ENCODE measurements around the gene BICRAL.

The BICRAL gene

DNA sequence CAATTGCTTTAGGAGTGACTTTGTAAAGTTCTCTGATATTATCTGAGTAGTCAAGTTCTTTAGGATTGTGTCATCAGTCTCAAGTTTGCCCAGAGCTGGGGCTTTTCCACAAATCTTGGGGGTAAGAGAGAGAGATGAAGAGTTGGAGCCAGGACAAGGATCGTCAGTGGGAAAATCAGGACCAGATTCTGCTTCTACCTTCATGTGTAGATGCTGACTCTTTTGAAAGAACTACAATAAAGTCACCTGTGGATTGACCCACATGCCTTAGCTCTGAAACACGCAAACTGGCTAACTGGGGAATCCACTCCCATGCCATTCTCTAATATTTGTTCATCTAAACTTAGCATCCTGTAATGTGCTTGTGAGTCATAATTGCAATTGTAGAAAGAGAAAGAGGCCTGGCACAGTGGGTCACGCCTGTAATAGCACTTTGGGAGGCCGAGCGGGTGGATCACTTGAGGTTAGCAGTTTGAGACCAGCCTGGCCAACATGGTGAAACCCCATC is 15.6 kb upstream of the BICRAL start:
- TF ChIP-seq SIN3A (IDR thresholded peaks at IDR 0.05; ENCODE audit: borderline replicate concordance, insufficient read depth, low read length) = no peak
- no peak for TF ChIP-seq REST (IDR thresholded peaks at IDR 0.05; ENCODE audit: insufficient read depth in 1 of 2, low read depth in 2 of 2, low read length in 2 of 2)
- no peak for TF ChIP-seq POLR2AphosphoS5 (IDR thresholded peaks at IDR 0.05; ENCODE audit: low read depth, low read length)
- TF ChIP-seq FOXP2 (optimal IDR thresholded peaks at IDR 0.05; ENCODE audit: borderline replicate concordance, extremely low read depth, extremely low read length, insufficient read depth) = no peak
- no peak for TF ChIP-seq TAF1 (IDR thresholded peaks at IDR 0.05; ENCODE audit: borderline replicate concordance, insufficient read depth, low read length)

- no peak for TF ChIP-seq TAF1 (IDR thresholded peaks at IDR 0.05; ENCODE audit: borderline replicate concordance, insufficient read depth, low read length)
- TF ChIP-seq REST (IDR thresholded peaks at IDR 0.05; ENCODE audit: insufficient read depth in 1 of 2, low read depth in 2 of 2, low read length in 2 of 2) = no peak
- TF ChIP-seq POLR2AphosphoS5 (IDR thresholded peaks at IDR 0.05; ENCODE audit: low read depth, low read length) = no peak
- no peak for TF ChIP-seq SIN3A (IDR thresholded peaks at IDR 0.05; ENCODE audit: borderline replicate concordance, insufficient read depth, low read length)
- TF ChIP-seq FOXP2 (optimal IDR thresholded peaks at IDR 0.05; ENCODE audit: borderline replicate concordance, extremely low read depth, extremely low read length, insufficient read depth) = no peak
These were observed 12.8 kb upstream of the BICRAL start for GRCh38 chr6:42769051-42769450.

DNA sequence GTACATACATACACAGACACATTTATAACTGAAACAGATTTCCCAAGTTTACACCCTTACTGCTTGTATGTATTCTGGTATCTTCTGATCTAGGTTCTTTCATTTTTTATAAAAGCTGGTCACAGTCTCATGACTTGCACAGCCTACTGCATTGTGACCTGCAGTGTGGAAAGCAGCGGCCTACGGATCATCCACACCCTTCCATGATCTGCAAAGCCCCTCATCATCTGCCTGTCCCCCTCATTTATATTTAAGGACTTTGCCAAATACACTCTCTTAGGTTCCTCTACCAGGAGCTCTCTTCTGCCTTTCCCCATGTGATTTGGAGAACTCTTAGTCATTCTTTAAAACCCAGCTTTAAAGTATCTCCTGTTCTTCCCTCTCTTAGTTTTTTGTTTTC is 12.0 kb upstream of the BICRAL start:
- TF ChIP-seq POLR2AphosphoS5 (IDR thresholded peaks at IDR 0.05; ENCODE audit: low read depth, low read length) = no peak
- TF ChIP-seq REST (IDR thresholded peaks at IDR 0.05; ENCODE audit: insufficient read depth in 1 of 2, low read depth in 2 of 2, low read length in 2 of 2) = no peak
- TF ChIP-seq SIN3A (IDR thresholded peaks at IDR 0.05; ENCODE audit: borderline replicate concordance, insufficient read depth, low read length) = no peak
- no peak for TF ChIP-seq TAF1 (IDR thresholded peaks at IDR 0.05; ENCODE audit: borderline replicate concordance, insufficient read depth, low read length)
- TF ChIP-seq FOXP2 (optimal IDR thresholded peaks at IDR 0.05; ENCODE audit: borderline replicate concordance, extremely low read depth, extremely low read length, insufficient read depth) = no peak

- TF ChIP-seq TAF1 (IDR thresholded peaks at IDR 0.05; ENCODE audit: borderline replicate concordance, insufficient read depth, low read length) (no peak), FOXP2 (optimal IDR thresholded peaks at IDR 0.05; ENCODE audit: borderline replicate concordance, extremely low read depth, extremely low read length, insufficient read depth) (no peak), POLR2AphosphoS5 (IDR thresholded peaks at IDR 0.05; ENCODE audit: low read depth, low read length) (no peak), REST (IDR thresholded peaks at IDR 0.05; ENCODE audit: insufficient read depth in 1 of 2, low read depth in 2 of 2, low read length in 2 of 2) (no peak), SIN3A (IDR thresholded peaks at IDR 0.05; ENCODE audit: borderline replicate concordance, insufficient read depth, low read length) (no peak)
These were observed 10.1 kb upstream of the BICRAL start for GRCh38 chr6:42771741-42772100.

DNA sequence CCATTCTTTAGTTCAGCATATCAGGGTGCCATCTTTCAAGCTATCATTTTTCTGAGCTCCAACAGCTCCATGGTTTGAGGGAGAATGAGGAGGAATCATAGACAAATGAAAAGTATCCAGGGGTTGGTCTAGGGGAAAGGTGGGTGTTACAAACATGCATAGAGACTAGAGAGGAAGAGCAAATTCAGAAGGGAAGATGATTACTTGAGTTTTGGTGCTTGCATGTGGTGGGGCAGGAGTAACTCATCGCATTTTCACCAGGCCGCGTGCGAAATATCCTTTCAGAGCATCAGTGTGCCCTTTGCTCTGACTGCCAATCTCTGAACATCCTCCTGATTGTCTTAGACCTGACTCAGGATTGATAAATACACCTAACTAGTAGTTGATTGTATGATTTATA is 7.7 kb upstream of the BICRAL start:
- TF ChIP-seq FOXP2 (optimal IDR thresholded peaks at IDR 0.05; ENCODE audit: borderline replicate concordance, extremely low read depth, extremely low read length, insufficient read depth) = no peak

Data from PFSK-1 (cell line).